Cerebellar cortex (tissue), 1 donor: ENCODE results near the gene CDRT15.
"Not testable (repeated sequence)": the region's sequence is repeated elsewhere in the genome, so short reads cannot be mapped to it uniquely, and the experiment has no call there.

Experiments
- DNase-seq: peaks from one replicate; pipeline ENCODE4 v3.0.0-alpha.2; 2015; ENCODE audit warnings: low spot score

Gene CDRT15

GRCh38 chr17:14206891-14207290 is 29.8 kb downstream of the CDRT15 start:
- no peak for DNase-seq

- DNase-seq = peak; percentile 93
Observed at GRCh38 chr17:14205992-14206461, 30.6 kb downstream of the CDRT15 start.

- no peak for DNase-seq
Observed at GRCh38 chr17:14205380-14205779, 31.3 kb downstream of the CDRT15 start.

GRCh38 chr17:14204546-14204945 is 32.1 kb downstream of the CDRT15 start:
- DNase-seq = no peak

GRCh38 chr17:14204084-14204483 is 32.6 kb downstream of the CDRT15 start:
- no peak for DNase-seq

GRCh38 chr17:14203388-14203787 is 33.3 kb downstream of the CDRT15 start:
- no peak for DNase-seq

GRCh38 chr17:14202388-14203166 is 34.1 kb downstream of the CDRT15 start:
- DNase-seq = no peak

- no peak for DNase-seq
Observed at GRCh38 chr17:14201988-14202380, 34.7 kb downstream of the CDRT15 start.

GRCh38 chr17:14201021-14201987 is 35.4 kb downstream of the CDRT15 start:
- DNase-seq = no peak

- no peak for DNase-seq
Observed at GRCh38 chr17:14200354-14200753, 36.3 kb downstream of the CDRT15 start.

GRCh38 chr17:14199601-14200000 is 37.1 kb downstream of the CDRT15 start:
- DNase-seq = no peak

- no peak for DNase-seq
Observed at GRCh38 chr17:14198575-14198974, 38.1 kb downstream of the CDRT15 start.

GRCh38 chr17:14198013-14198412 is 38.6 kb downstream of the CDRT15 start:
- DNase-seq = no peak

GRCh38 chr17:14197586-14197985 is 39.1 kb downstream of the CDRT15 start:
- no peak for DNase-seq

- DNase-seq = no peak
Observed at GRCh38 chr17:14197057-14197456, 39.6 kb downstream of the CDRT15 start.

- DNase-seq = no peak
Observed at GRCh38 chr17:14196377-14196997, 40.2 kb downstream of the CDRT15 start.

GRCh38 chr17:14192636-14193344 is 43.9 kb downstream of the CDRT15 start:
- not testable (repeated sequence) for DNase-seq

- not testable (repeated sequence) for DNase-seq
Observed at GRCh38 chr17:14192039-14192438, 44.6 kb downstream of the CDRT15 start.

GRCh38 chr17:14191469-14191868 is 45.2 kb downstream of the CDRT15 start:
- DNase-seq = not testable (repeated sequence)

GRCh38 chr17:14190774-14191173 is 45.9 kb downstream of the CDRT15 start:
- DNase-seq = not testable (repeated sequence)

- not testable (repeated sequence) for DNase-seq
Observed at GRCh38 chr17:14186443-14186842, 50.2 kb downstream of the CDRT15 start.
